ENCODE measurements around the gene P4HB.

P4HB gene

DNA sequence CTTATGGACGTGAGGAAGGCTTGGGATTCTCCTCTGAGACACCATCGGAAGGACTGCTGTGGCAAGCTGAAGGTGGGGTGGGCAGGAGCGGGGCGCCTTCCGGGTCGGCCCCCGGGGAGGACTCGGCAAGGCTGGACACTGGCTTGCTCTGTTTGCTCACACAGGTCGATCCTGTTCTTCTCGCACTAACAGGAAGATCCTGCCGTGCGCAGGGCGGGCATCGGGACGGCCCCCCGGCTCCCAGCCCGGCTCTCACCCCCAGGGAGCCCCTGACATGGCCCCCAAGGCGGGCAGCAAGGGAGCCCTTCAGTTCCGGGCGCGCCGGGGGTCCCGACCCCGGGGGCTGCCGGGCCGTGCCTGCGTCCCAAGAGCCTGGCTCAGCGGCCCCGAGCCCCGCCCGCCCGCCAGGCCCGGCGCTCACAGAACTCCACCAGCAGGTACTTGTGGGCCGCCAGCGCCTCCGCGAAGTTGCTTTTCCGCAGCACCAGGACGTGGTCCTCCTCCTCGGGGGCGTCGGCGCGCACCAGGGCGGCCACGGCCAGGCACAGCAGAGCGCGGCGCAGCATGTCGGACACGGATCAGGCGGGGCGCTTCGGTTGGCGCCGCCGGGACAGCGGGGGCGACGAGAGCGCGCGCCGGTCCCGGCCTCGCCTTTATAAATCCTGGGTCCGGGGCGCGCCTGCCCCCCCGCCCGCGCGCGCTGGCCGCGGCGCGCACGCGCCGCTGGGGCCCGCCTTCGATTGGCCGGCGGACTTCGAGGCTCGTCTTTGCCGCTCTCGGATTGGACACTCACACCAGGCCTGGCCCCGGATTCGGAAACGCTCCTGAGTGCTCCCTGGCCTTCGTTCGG, at the start of gene P4HB:
Gene P4HB, minus strand, starts transcription at position 630 of the 850 bp plus-strand sequence. Its CDS starts 64 bp downstream, at position 566.
- intact Hi-C loops (cut with micrococcal nuclease) = loop anchor here (1.0 to 10.0 kb wide), 3 partner anchors 31 to 65 kb away; partner anchors contain the start of genes ALYREF, ANAPC11 and MAFG
- no peaks in the 10 kb centered on the region for H3K27me3 Mint-ChIP-seq
- H3K4me1 Mint-ChIP-seq (ENCODE audit: low read depth) = peaks cover 53% of the 10 kb centered on the region
- peak within 1 kb of the TSS; percentile 98 for H3K27ac Mint-ChIP-seq
- H3K9me3 Mint-ChIP-seq = no peaks in the 10 kb centered on the region
- H3K36me3 Mint-ChIP-seq (ENCODE audit: low read depth) = peaks cover 87% of the 10 kb centered on the region
- peak within 1 kb of the TSS; percentile 97 for H3K4me3 Mint-ChIP-seq

DNA sequence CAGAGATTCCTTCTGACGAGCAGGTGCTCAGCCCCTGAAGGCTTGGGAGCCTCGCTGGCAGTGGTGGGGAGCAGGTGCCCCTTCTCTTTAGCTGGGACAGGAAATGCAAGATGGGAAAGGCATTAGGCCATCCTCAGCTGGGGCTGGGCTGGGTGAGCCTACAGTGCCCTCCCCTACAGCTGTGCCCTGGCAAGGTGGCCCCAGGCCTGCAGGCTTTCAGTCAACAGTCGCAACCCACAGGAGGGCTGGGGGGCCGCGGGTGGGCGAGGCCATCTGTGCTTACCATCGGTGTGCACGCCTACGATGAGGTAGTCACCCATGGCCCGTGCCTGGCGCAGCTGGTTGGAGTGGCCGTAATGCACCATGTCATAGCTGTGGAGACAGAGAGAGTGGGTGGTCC, 48.9 kb upstream of the P4HB start:
- intact Hi-C loops (cut with micrococcal nuclease) = no loop called here
- no peaks in the 10 kb centered on the region for H3K9me3 Mint-ChIP-seq
- H3K4me1 Mint-ChIP-seq (ENCODE audit: low read depth) = peaks cover 51% of the 10 kb centered on the region
- no peaks in the 10 kb centered on the region for H3K27me3 Mint-ChIP-seq
- H3K36me3 Mint-ChIP-seq (ENCODE audit: low read depth) = peaks cover 83% of the 10 kb centered on the region
- no peak overlapping the region for H3K4me3 Mint-ChIP-seq
- no peak overlapping the region for H3K27ac Mint-ChIP-seq

DNA sequence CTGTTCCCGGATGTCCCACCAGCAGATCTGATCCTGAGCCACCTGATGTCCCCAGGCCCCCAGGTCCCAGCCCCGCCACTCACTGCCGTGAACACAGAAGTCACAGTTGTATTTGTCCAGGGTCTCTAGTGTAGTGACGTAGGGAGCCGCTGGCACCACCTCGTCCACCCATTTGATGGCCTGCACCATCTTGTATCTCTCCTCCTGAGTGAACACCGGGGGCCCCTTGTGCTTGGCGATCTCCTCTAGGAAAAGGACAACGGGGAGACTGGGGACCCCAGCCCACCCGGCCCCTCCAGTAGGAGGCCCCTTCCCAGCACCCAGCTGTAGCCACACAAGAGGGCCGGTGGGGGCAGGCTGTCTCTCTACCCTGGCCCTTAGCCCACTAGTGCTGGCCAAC, 48.5 kb upstream of the P4HB start:
- Mint-ChIP-seq H3K9me3 (no peaks in the 10 kb centered on the region), H3K27me3 (peaks cover 4% of the 10 kb centered on the region), H3K4me3 (no peak overlapping the region), H3K27ac (no peak overlapping the region), H3K36me3 (ENCODE audit: low read depth) (peaks cover 83% of the 10 kb centered on the region), H3K4me1 (ENCODE audit: low read depth) (peaks cover 47% of the 10 kb centered on the region)
- intact Hi-C loops (cut with micrococcal nuclease) = no loop called here

DNA sequence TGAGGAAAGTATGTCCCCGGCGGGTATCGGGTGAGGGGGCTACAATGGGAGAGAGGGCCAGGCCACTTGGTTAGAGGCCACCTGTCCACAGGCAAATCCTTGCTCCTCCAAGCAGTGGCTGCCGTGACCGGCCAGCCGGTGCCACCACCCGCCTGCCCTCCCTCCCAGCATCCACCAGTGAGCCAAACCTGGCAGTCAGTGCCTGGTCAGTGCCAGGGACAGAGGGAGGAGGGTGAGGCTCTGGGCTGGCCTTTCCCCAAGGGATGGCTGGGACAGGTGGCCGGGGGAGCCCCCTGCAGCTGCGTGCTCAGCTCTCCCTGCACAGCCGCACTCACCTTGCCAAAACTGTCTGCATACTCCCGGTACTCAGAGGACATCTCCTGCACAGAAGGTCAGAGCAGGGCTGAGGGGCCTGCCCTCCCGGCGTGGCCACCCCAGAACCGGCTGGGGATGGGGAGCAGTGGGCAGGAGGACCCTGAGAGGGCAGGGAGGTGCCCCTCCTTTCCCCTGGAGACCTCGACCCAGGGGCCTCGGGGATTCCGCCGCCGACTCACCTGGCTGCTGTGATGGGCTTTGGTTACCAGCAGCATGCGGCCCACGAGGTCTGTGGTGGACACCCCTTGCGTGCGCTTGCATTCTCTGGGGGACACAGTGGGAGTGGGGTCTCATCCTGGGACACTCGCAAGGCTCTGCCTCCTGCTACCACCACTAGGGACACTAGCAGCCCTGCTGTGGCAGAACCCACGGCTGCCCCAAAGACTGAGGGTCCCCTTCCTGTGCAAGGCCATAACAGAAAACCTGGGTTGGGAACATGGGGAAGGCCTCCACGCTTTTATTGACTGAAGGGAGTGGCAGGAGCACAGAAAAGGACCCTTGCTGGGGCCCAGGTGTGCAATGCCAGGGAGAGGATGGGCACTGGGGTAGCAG, 47.1 kb upstream of the P4HB start:
- H3K27ac Mint-ChIP-seq = no peak overlapping the region
- peaks cover 34% of the 10 kb centered on the region for H3K4me1 Mint-ChIP-seq (ENCODE audit: low read depth)
- no peaks in the 10 kb centered on the region for H3K9me3 Mint-ChIP-seq
- peaks cover 17% of the 10 kb centered on the region for H3K27me3 Mint-ChIP-seq
- no peak overlapping the region for H3K4me3 Mint-ChIP-seq
- intact Hi-C loops (cut with micrococcal nuclease) = no loop called here
- H3K36me3 Mint-ChIP-seq (ENCODE audit: low read depth) = peaks cover 75% of the 10 kb centered on the region

DNA sequence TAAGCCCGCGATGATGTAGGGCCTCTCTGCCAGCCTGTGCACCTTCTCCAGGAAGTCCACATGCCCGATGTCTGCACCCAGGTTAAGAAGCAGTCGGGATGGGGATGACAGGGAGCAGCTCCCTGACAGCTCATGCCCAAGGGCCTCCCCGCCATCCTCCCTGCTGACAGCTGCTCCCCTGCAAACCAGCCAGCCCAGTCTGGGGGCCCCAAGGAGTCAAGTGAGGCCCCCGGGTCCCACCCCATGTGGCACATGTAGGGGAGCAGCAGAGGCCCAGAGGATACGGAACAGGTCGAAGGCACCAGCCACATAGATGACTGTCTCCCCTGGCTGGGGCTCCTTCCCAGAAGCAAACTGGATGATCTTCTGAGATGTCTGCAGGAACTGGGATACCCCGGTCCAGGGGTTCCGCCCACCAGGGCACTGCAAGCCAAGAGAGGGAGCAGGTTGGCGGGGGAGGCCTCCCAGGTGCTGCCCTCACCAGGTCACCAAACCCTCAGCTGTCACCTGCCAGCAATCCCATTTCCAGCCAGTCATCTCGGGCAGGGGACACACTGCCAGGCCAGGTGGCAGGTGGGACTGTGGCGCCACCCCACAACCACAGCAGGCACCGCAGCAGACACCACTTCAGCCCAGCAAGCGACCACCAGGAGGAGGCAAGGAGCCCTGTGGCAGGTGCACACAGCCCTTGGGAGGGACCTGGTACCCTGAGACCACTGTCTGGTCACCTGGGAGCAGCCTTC, 46.3 kb upstream of the P4HB start:
- no peaks in the 10 kb centered on the region for H3K9me3 Mint-ChIP-seq

DNA sequence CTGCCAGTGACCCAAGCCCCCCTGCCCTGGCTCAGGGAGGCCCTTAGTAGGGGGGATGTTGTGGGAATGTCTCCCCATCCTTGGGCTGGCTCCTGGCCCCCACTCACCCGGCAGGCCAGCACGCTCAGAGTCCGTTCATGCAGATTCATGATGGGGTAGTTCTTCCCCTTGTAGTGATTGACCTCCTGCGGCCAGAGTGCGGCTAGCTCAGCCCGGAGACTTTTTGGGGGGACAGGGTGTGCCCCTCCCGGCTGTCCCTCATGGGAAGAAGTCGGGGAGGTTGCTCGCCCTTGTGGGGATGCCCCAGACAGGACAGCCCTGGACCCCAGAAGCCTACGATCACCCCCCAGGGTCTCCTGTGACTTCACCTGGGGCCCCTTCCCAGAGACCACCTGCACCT, 45.7 kb upstream of the P4HB start:
- peaks cover 25% of the 10 kb centered on the region for H3K27me3 Mint-ChIP-seq
- H3K4me3 Mint-ChIP-seq = no peak overlapping the region
- no peaks in the 10 kb centered on the region for H3K9me3 Mint-ChIP-seq
- intact Hi-C loops (cut with micrococcal nuclease) = no loop called here
- peaks cover 28% of the 10 kb centered on the region for H3K4me1 Mint-ChIP-seq (ENCODE audit: low read depth)
- peaks cover 66% of the 10 kb centered on the region for H3K36me3 Mint-ChIP-seq (ENCODE audit: low read depth)
- H3K27ac Mint-ChIP-seq = no peak overlapping the region

More for the DNA sequence above, 46.3 kb upstream of the P4HB start:
- H3K27ac Mint-ChIP-seq = no peak overlapping the region
- H3K4me1 Mint-ChIP-seq (ENCODE audit: low read depth) = peaks cover 25% of the 10 kb centered on the region
- intact Hi-C loops (cut with micrococcal nuclease) = no loop called here
- peaks cover 66% of the 10 kb centered on the region for H3K36me3 Mint-ChIP-seq (ENCODE audit: low read depth)
- H3K4me3 Mint-ChIP-seq = no peak overlapping the region
- H3K27me3 Mint-ChIP-seq = peaks cover 19% of the 10 kb centered on the region

DNA sequence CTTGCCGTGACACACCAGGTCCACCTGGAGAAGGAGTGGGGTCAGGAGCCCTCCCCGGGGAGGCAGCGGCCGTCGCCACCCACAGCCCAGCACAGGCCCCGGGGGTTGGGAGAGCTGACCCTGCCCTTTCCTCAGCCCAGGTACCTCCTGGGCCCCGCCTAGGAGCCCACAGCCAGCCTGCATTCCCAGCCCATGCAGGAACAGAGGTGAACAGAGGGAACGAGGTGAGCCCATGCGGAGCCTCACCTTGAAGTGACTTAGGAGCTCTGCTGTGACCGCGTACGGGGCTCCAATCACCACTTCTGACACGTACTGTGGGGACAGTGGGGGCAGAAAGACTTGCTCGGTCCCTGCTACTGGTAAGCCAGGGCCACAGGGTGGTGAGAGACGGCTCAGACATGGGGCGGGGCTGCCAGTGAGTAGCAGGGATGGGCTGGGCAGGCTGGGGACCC, 45.1 kb upstream of the P4HB start:
- H3K27me3 Mint-ChIP-seq = peaks cover 31% of the 10 kb centered on the region
- no peaks in the 10 kb centered on the region for H3K9me3 Mint-ChIP-seq
- peaks cover 31% of the 10 kb centered on the region for H3K4me1 Mint-ChIP-seq (ENCODE audit: low read depth)
- peaks cover 72% of the 10 kb centered on the region for H3K36me3 Mint-ChIP-seq (ENCODE audit: low read depth)
- H3K4me3 Mint-ChIP-seq = no peak overlapping the region
- no peak overlapping the region for H3K27ac Mint-ChIP-seq
- intact Hi-C loops (cut with micrococcal nuclease) = no loop called here

DNA sequence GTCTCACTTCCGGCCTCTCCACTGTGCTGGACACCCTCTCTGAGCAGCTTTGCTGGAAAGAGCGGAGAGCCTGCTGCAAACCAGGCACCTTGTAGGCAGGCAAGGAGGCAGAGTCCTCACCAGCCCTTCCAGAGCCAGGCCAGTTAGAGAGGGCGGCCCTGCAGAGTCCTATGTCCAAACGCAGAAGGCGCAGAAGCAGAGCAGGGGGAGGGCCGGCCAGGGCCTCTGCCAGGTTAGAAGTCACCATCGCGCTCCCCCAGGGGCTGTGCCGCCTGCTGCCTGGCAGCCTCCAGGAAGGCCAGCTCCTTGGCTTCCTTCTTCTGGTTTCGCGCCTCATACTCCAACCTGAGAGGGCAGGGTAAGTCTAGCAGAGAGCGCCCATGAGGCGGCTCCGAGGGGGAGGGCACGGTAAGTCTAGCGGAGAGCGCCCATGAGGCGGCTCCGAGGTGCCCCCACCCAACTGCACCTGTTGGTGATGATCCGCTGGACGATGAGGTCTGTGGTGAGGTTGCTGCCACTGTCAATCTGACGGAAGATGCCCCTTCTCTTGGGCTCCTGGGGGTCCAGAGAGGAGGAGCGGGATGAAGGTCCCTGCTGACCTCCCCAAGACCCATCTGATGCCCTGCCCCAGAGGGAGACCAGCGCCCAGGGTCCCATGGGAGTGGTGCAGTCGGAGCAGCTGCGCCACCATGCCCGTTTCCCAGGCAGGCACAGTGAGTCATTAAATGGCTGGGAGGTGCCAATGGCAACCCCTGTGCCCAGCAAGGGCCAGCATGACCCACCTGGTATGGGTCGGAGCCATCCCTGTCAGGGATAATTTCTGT, 44.5 kb upstream of the P4HB start:
- H3K27me3 Mint-ChIP-seq = peaks cover 34% of the 10 kb centered on the region
- intact Hi-C loops (cut with micrococcal nuclease) = no loop called here
- peaks cover 24% of the 10 kb centered on the region for H3K4me1 Mint-ChIP-seq (ENCODE audit: low read depth)
- H3K36me3 Mint-ChIP-seq (ENCODE audit: low read depth) = peaks cover 78% of the 10 kb centered on the region
- H3K4me3 Mint-ChIP-seq = no peak overlapping the region
- no peaks in the 10 kb centered on the region for H3K9me3 Mint-ChIP-seq
- no peak overlapping the region for H3K27ac Mint-ChIP-seq

DNA sequence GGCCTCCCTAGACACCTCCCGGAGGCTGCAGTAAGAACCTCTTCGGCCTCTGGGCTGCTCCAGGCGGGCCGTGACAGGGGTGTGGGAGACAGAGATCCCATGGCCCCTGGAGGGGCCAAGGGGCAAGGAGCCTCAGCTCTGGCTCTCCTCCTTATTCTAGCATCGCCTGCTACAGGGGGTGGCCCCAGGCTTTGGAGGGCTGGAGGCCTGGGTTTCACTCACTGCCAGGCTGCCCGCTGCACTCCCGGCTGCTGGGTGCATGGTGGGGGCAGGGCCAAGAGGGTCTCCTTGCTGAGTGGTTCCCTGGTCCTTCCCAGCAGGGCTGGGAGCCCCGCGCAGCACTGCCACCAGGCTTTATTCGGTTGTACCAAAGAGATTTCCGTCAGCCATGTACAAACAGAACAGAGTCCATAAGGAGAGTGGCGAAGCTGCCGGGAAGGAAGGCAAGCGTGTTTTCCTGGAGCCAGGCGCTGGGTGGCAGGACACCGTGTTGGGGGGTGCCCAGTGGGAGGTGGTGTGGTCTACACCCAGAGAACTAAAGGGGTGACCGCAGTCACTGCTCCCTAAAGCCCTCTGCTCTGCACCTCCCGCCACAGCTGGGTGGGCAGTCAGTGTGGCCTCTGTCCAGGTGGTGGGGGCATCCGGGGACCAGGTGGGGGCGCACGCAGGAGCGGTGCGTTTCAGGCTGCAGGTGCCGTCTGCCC, 43.7 kb upstream of the P4HB start:
- no peak overlapping the region for H3K4me3 Mint-ChIP-seq
- H3K36me3 Mint-ChIP-seq (ENCODE audit: low read depth) = peaks cover 80% of the 10 kb centered on the region
- no peaks in the 10 kb centered on the region for H3K9me3 Mint-ChIP-seq
- intact Hi-C loops (cut with micrococcal nuclease) = no loop called here
- H3K27ac Mint-ChIP-seq = no peak overlapping the region
- H3K4me1 Mint-ChIP-seq (ENCODE audit: low read depth) = peaks cover 17% of the 10 kb centered on the region
- peaks cover 34% of the 10 kb centered on the region for H3K27me3 Mint-ChIP-seq

DNA sequence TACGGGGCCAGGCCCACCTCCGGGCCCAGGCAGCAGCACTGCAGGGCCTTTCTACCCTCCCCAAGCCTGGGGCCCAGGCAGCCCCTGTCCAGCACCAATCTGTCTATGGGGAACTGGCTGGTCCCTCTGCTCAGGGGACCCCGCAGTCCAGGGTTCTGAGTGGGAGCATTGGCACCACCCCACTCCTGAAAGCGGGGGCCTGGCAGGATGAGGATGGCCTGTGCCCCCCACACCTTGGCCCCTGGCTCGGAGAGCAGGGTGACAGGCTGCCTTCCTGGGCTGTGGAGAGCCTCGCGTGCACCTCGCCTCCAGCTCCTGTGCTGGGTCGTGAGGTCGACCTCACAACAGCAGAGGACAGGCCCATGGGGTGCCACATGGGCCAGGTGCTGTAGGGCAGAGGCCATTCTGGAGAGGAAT, 43.1 kb upstream of the P4HB start:
- peaks cover 34% of the 10 kb centered on the region for H3K27me3 Mint-ChIP-seq
- H3K27ac Mint-ChIP-seq = no peak overlapping the region
- H3K36me3 Mint-ChIP-seq (ENCODE audit: low read depth) = peaks cover 80% of the 10 kb centered on the region
- H3K4me3 Mint-ChIP-seq = no peak overlapping the region
- peaks cover 14% of the 10 kb centered on the region for H3K4me1 Mint-ChIP-seq (ENCODE audit: low read depth)
- intact Hi-C loops (cut with micrococcal nuclease) = no loop called here
- H3K9me3 Mint-ChIP-seq = no peaks in the 10 kb centered on the region

DNA sequence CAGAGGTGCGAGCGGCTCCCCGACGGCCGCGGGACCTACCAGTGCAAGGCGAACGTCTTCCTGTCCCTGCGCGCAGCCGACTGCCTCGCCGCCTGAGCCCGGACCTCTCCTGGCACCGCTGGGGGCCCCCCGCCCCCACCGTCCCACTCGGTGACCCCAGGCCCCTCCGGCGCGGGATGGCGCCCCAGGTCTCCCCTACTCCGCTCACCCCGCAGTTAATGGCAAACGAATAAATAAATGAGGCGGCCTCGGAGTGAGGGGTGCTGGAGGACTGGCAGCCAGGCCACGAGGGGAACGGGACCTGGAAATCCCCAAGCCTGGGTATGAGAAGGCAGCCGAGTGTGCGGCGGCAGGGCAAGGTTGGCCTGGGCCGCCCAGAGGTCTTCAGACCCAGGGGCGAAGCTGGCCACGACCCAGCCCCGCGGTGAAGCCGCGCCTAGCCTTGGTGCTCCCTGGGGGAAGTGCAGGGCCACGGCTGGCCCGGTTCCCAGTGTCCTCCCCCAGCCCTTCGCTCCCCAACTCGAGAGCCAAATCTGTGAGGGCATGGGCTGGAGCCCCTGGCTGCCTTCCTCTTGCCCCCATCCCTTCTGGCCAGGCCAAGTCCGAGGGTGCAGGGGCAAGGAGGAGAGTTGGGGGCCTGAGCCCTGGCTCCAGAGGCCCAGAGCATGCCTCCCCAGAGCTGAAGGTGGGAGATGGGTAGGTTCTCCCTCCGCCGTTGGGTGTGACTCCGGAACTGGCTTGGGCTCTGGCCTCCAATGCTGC, 42.5 kb upstream of the P4HB start:
- peaks cover 80% of the 10 kb centered on the region for H3K36me3 Mint-ChIP-seq (ENCODE audit: low read depth)
- peaks cover 34% of the 10 kb centered on the region for H3K27me3 Mint-ChIP-seq
- intact Hi-C loops (cut with micrococcal nuclease) = no loop called here
- no peaks in the 10 kb centered on the region for H3K9me3 Mint-ChIP-seq
- H3K27ac Mint-ChIP-seq = no peak overlapping the region
- peaks cover 9% of the 10 kb centered on the region for H3K4me1 Mint-ChIP-seq (ENCODE audit: low read depth)
- peak overlapping the region; percentile 53 for H3K4me3 Mint-ChIP-seq
